Esophagus (tissue), 2 donors: ENCODE results near the gene PHETA1. TPM values are rescaled to one million over a fixed set of nuclear protein-coding genes. Genes with fewer than 3 reads are reported as not detected.
"Not testable (repeated sequence)": the region's sequence is repeated elsewhere in the genome, so short reads cannot be mapped to it uniquely, and the experiment has no call there.

ENCODE experiments used
- H3K27ac ChIP-seq, 2 donors: one replicate each; pipeline ENCODE4 v1.5.1; 2013; ENCODE audit warnings: low read depth in 2 of 2, mild to moderate bottlenecking in 2 of 2, inconsistent platforms in 1 of 2, low read length in 1 of 2, moderate library complexity in 1 of 2
- H3K27me3 ChIP-seq, 2 donors: one replicate each; pipeline ENCODE4 v1.6.1; 2013; ENCODE audit warnings: low read length in 2 of 2, control low read depth in 1 of 2, mild to moderate bottlenecking in 1 of 2; ENCODE audit not compliant: insufficient read depth in 2 of 2, control insufficient read depth in 1 of 2
- H3K36me3 ChIP-seq, 2 donors: one replicate each; pipeline ENCODE4 v1.6.1; 2013; ENCODE audit warnings: low read length in 1 of 2; ENCODE audit not compliant: control insufficient read depth in 2 of 2, insufficient read depth in 2 of 2
- H3K4me1 ChIP-seq, 2 donors: one replicate each; pipeline ENCODE4 v1.6.1; 2013; ENCODE audit warnings: low read length in 1 of 2; ENCODE audit not compliant: control insufficient read depth in 2 of 2, insufficient read depth in 2 of 2
- H3K4me3 ChIP-seq, 2 donors: one replicate each; pipeline ENCODE4 v1.5.1; 2013; ENCODE audit warnings: low read length in 2 of 2, mild to moderate bottlenecking in 2 of 2, low read depth in 1 of 2, moderate library complexity in 1 of 2
- H3K9me3 ChIP-seq, 2 donors: one replicate each; pipeline ENCODE4 v1.6.1; 2013; ENCODE audit warnings: mild to moderate bottlenecking in 2 of 2, low read depth in 1 of 2, low read length in 1 of 2, moderate library complexity in 1 of 2; ENCODE audit not compliant: control insufficient read depth in 2 of 2, insufficient read depth in 1 of 2
- WGBS, 2 donors: extraction: QIAGEN DNeasy Blood & Tissue Kit; methylation state at CpG; one replicate each; pipeline ENCODE4 v1.1.7; 2013; 5-methylcytosine and 5-hydroxymethylcytosine counted together
- polyA plus RNA-seq, 2 donors: library from polyadenylated mRNA; stranded (reverse); fragments of 200-250 nt; gene quantifications; one replicate each; pipeline ENCODE4 v1.2.3, GENCODE V29; 2013
- donor health status: healthy with polysubstance abuse.
- donor health status: Bipolar disorder and iron deficiency.

The PHETA1 gene
- polyA plus RNA-seq, 2 donors: 9.0 to 10.0 TPM

- Histone ChIP-seq H3K9me3 (no peaks in the 10 kb centered on the region), H3K27ac (no peak overlapping the region)
- WGBS, 2 donors: 92 to 93% methylated on average over 3 of the region's 3 CpGs
These were observed 8.5 kb upstream of the PHETA1 start for GRCh38 chr12:111377440-111377839.

GRCh38 chr12:111373231-111373630, 4.3 kb upstream of the PHETA1 start:
- H3K4me1 ChIP-seq, H3K27ac ChIP-seq, H3K9me3 ChIP-seq, H3K4me3 ChIP-seq, H3K36me3 ChIP-seq, H3K27me3 ChIP-seq: not testable (repeated sequence)
- 86 to 100% methylated on average over 1 of the region's 1 CpG for WGBS, 2 donors

More at GRCh38 chr12:111377440-111377839, 8.5 kb upstream of the PHETA1 start:
- Histone ChIP-seq H3K36me3 (no peaks in the 10 kb centered on the region), H3K4me1 (no peaks in the 10 kb centered on the region), H3K27me3 (no peaks in the 10 kb centered on the region), H3K4me3 (no peak overlapping the region)

- Histone ChIP-seq H3K9me3 (no peaks in the 10 kb centered on the region), H3K4me3 (peak overlapping the region; percentile 65 to 84), H3K27ac (peak overlapping the region in 1 of 2 donors; percentile 62), H3K27me3 (no peaks in the 10 kb centered on the region), H3K36me3 (peaks cover 0 to 9% of the 10 kb centered on the region in 2 donors), H3K4me1 (peaks cover 11 to 15% of the 10 kb centered on the region in 2 donors)
- 34 to 55% methylated on average over 13 of the region's 13 CpGs for WGBS, 2 donors
These were observed 763 bp upstream of the PHETA1 start for GRCh38 chr12:111369496-111370220.

- peak overlapping the region in 1 of 2 donors; percentile 19 for H3K27ac ChIP-seq
- H3K27me3 ChIP-seq: no peaks in the 10 kb centered on the region
- H3K36me3 ChIP-seq: peaks cover 0 to 10% of the 10 kb centered on the region in 2 donors
- peaks cover 11 to 15% of the 10 kb centered on the region in 2 donors for H3K4me1 ChIP-seq
- WGBS, 2 donors: 2% methylated on average over 18 of the region's 18 CpGs
- H3K9me3 ChIP-seq: peaks cover 0 to under 1% of the 10 kb centered on the region in 2 donors
- peak overlapping the region; percentile 65 to 84 for H3K4me3 ChIP-seq
These were observed 556 bp downstream of the PHETA1 start for GRCh38 chr12:111368291-111368787.

- Histone ChIP-seq H3K27me3 (no peaks in the 10 kb centered on the region), H3K27ac (no peak overlapping the region), H3K4me1 (peaks cover 11 to 15% of the 10 kb centered on the region in 2 donors), H3K36me3 (peaks cover 0 to 16% of the 10 kb centered on the region in 2 donors), H3K9me3 (peaks cover 0 to 3% of the 10 kb centered on the region in 2 donors), H3K4me3 (peak overlapping the region; percentile 65 to 84)
- 43 to 48% methylated on average over 7 of the region's 7 CpGs for WGBS, 2 donors
These were observed 1.2 kb downstream of the PHETA1 start for GRCh38 chr12:111367661-111368221.

GRCh38 chr12:111366583-111366982, 2.3 kb downstream of the PHETA1 start:
- Histone ChIP-seq H3K9me3 (peaks cover 0 to 3% of the 10 kb centered on the region in 2 donors), H3K4me1 (peaks cover 11 to 15% of the 10 kb centered on the region in 2 donors), H3K36me3 (peaks cover 0 to 24% of the 10 kb centered on the region in 2 donors), H3K4me3 (no peak overlapping the region), H3K27ac (no peak overlapping the region), H3K27me3 (no peaks in the 10 kb centered on the region)
- WGBS, 2 donors: 96% methylated on average over 2 of the region's 2 CpGs

GRCh38 chr12:111366075-111366474, 2.8 kb downstream of the PHETA1 start:
- Histone ChIP-seq H3K27me3 (no peaks in the 10 kb centered on the region), H3K4me1 (peaks cover 11 to 15% of the 10 kb centered on the region in 2 donors), H3K27ac (no peak overlapping the region), H3K4me3 (no peak overlapping the region), H3K36me3 (peaks cover 0 to 24% of the 10 kb centered on the region in 2 donors), H3K9me3 (peaks cover 0 to 3% of the 10 kb centered on the region in 2 donors)
- 96 to 98% methylated on average over 10 of the region's 10 CpGs for WGBS, 2 donors

- Histone ChIP-seq H3K27me3 (no peaks in the 10 kb centered on the region), H3K27ac (peak overlapping the region in 1 of 2 donors; percentile 30), H3K4me1 (peaks cover 9 to 12% of the 10 kb centered on the region in 2 donors), H3K36me3 (peaks cover 0 to 24% of the 10 kb centered on the region in 2 donors), H3K4me3 (no peak overlapping the region), H3K9me3 (peaks cover 0 to 3% of the 10 kb centered on the region in 2 donors)
- WGBS, 2 donors: 91% methylated on average over 3 of the region's 3 CpGs
These were observed 5.3 kb downstream of the PHETA1 start for GRCh38 chr12:111363578-111363977.

GRCh38 chr12:111362687-111363475, 6.0 kb downstream of the PHETA1 start:
- H3K4me3 ChIP-seq: no peak overlapping the region
- H3K4me1 ChIP-seq: peaks cover 3 to 8% of the 10 kb centered on the region in 2 donors
- 91 to 95% methylated on average over 41 to 59 of the region's 59 CpGs for WGBS, 2 donors
- H3K36me3 ChIP-seq: peaks cover 0 to 24% of the 10 kb centered on the region in 2 donors
- peaks cover 0 to 3% of the 10 kb centered on the region in 2 donors for H3K9me3 ChIP-seq
- peak overlapping the region in 1 of 2 donors; percentile 30 for H3K27ac ChIP-seq
- no peaks in the 10 kb centered on the region for H3K27me3 ChIP-seq
